ENCODE results near the gene CETN2.

DNA sequence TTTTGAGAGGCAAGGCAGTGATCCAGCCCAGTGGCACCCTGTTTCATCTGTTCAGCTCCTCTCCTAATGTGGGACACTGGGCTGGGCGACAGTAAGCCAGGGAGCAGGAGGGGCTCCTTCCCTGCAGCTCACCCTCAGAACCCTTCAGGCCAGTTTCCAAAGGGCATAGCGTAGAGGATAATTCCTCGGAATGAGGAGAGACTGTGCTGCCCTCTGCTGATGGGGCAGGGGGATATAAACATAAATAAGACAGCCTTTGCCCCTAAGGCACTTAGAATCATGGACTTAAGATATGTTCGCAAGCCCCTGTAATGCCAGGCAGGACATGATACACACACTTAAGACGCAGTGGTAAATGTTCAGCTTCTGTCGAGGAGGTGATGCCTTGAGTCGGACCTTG, 39.4 kb upstream of the CETN2 start:
- TF ChIP-seq, protein P1, sequence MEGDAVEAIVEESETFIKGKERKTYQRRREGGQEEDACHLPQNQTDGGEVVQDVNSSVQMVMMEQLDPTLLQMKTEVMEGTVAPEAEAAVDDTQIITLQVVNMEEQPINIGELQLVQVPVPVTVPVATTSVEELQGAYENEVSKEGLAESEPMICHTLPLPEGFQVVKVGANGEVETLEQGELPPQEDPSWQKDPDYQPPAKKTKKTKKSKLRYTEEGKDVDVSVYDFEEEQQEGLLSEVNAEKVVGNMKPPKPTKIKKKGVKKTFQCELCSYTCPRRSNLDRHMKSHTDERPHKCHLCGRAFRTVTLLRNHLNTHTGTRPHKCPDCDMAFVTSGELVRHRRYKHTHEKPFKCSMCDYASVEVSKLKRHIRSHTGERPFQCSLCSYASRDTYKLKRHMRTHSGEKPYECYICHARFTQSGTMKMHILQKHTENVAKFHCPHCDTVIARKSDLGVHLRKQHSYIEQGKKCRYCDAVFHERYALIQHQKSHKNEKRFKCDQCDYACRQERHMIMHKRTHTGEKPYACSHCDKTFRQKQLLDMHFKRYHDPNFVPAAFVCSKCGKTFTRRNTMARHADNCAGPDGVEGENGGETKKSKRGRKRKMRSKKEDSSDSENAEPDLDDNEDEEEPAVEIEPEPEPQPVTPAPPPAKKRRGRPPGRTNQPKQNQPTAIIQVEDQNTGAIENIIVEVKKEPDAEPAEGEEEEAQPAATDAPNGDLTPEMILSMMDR (IDR thresholded peaks at IDR 0.05; ENCODE audit: extremely low read depth in 1 of 2, insufficient read depth in 1 of 2, low read depth in 1 of 2, low read length in 2 of 2): no peak
- TF ChIP-seq POLR2AphosphoS5 (IDR thresholded peaks at IDR 0.05; ENCODE audit: insufficient read depth, low read depth, low read length): no peak
